PFSK-1 (cell line): Measurements from ENCODE around the gene IFI27L1.

Experiments used
- POLR2AphosphoS5 ChIP-seq: IDR thresholded peaks from 2 replicates; pipeline ENCODE4 v1.6.1; 2012; ENCODE audit warnings: low read depth, mild to moderate bottlenecking, control low read depth, low read length, moderate library complexity
- SIN3A ChIP-seq: IDR thresholded peaks from 2 replicates; pipeline ENCODE4 v1.6.1; 2012; ENCODE audit warnings: mild to moderate bottlenecking, low read length, moderate library complexity, borderline replicate concordance; ENCODE audit not compliant: insufficient read depth
- TAF1 ChIP-seq: IDR thresholded peaks from 2 replicates; pipeline ENCODE4 v1.6.1; 2012; ENCODE audit warnings: low read length, control low read depth, borderline replicate concordance; ENCODE audit not compliant: insufficient read depth
- TF ChIP-seq, protein P1 (sequence below), 2 experiments: IDR thresholded peaks; 2 replicates each; pipeline versions ENCODE4 v1.6.1 to v1.8.0; 2011 to 2012; ENCODE audit warnings: low read depth in 2 of 2, low read length in 2 of 2, control low read depth in 1 of 2, inconsistent platforms in 1 of 2, mild to moderate bottlenecking in 1 of 2, moderate library complexity in 1 of 2; ENCODE audit not compliant: insufficient read depth in 1 of 2

DNA sequence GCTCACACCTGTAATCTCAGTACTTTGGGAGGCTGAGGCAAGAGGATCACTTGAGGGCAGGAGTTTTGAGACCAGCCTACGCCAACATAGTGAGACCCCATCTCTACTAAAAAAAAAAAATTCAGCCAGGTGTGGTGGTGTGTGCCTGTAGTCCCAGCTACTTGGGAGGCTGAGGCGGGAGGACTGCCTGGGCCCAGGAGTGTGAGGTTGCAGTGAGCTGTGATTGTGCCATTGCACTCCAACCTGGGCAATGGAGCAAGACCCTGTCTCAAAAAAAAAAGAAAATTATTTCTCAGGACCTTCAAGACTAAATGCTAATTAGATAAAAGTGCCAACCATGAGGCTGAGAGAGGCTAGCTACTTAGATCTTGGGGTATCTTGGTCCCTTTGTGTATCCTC lies 31.5 kb upstream of the IFI27L1 start:
- no peak for TF ChIP-seq POLR2AphosphoS5
- no peak for TF ChIP-seq TAF1
- TF ChIP-seq SIN3A, result no peak
- TF ChIP-seq, protein P1, sequence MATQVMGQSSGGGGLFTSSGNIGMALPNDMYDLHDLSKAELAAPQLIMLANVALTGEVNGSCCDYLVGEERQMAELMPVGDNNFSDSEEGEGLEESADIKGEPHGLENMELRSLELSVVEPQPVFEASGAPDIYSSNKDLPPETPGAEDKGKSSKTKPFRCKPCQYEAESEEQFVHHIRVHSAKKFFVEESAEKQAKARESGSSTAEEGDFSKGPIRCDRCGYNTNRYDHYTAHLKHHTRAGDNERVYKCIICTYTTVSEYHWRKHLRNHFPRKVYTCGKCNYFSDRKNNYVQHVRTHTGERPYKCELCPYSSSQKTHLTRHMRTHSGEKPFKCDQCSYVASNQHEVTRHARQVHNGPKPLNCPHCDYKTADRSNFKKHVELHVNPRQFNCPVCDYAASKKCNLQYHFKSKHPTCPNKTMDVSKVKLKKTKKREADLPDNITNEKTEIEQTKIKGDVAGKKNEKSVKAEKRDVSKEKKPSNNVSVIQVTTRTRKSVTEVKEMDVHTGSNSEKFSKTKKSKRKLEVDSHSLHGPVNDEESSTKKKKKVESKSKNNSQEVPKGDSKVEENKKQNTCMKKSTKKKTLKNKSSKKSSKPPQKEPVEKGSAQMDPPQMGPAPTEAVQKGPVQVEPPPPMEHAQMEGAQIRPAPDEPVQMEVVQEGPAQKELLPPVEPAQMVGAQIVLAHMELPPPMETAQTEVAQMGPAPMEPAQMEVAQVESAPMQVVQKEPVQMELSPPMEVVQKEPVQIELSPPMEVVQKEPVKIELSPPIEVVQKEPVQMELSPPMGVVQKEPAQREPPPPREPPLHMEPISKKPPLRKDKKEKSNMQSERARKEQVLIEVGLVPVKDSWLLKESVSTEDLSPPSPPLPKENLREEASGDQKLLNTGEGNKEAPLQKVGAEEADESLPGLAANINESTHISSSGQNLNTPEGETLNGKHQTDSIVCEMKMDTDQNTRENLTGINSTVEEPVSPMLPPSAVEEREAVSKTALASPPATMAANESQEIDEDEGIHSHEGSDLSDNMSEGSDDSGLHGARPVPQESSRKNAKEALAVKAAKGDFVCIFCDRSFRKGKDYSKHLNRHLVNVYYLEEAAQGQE (IDR thresholded peaks at IDR 0.05; ENCODE audit: insufficient read depth in 1 of 2, low read depth in 2 of 2, low read length in 2 of 2), result no peak
